ENCODE measurements around the gene PIP4K2C.
"Not testable (repeated sequence)": the region's sequence is repeated elsewhere in the genome, so short reads cannot be mapped to it uniquely, and the experiment has no call there.

PIP4K2C gene

GRCh38 chr12:57638096-57638495, 47.1 kb downstream of the PIP4K2C start:
- no peak for DNase-seq

- no peak for DNase-seq
These were observed 49.4 kb downstream of the PIP4K2C start for GRCh38 chr12:57640175-57641042.

GRCh38 chr12:57641699-57642442, 50.9 kb downstream of the PIP4K2C start:
- no peak for DNase-seq

GRCh38 chr12:57645990-57646658, 55.1 kb downstream of the PIP4K2C start:
- DNase-seq: not testable (repeated sequence)

- not testable (repeated sequence) for DNase-seq
These were observed 55.7 kb downstream of the PIP4K2C start for GRCh38 chr12:57646659-57647049.
